HEK293 (cell line): ENCODE measurements around the gene MATN4.

Experiments
- CTCF ChIA-PET: fragments of 350-600 bp; formaldehyde crosslinking; extraction: SDS; loops from one replicate; lab custom pipeline; 2021; ENCODE audit warnings: antibody characterized with exemption; lab: Yijun Ruan, JAX
- POLR2A ChIA-PET: fragments of 300-600 bp; formaldehyde crosslinking; extraction: SDS; loops from one replicate; lab custom pipeline; 2020; ENCODE audit warnings: antibody characterized with exemption, inconsistent platforms; lab: Yijun Ruan, JAX
- H3K27ac ChIP-seq: fragments of 200-500 bp; sonication (Bioruptor generic); 2 replicates; pipeline ENCODE4 v1.5.1; 2014; ENCODE audit warnings: low read depth, low read length, control low read depth, inconsistent platforms; ENCODE audit errors: extremely low read depth
- H3K36me3 ChIP-seq, 2 experiments: fragments of 200-500 bp in 1 of 2; sonication (Bioruptor generic) in 1 of 2; 1 replicate in 1 of 2; 2 replicates in 1 of 2; pipeline ENCODE4 v1.5.1; 2014 to 2017; ENCODE audit warnings: inconsistent platforms in 2 of 2, low read length in 2 of 2; ENCODE audit not compliant: control insufficient read depth in 2 of 2, insufficient read depth in 1 of 2
- H3K4me1 ChIP-seq: fragments of 200-500 bp; sonication (Bioruptor generic); 2 replicates; pipeline ENCODE4 v1.5.1; 2014; ENCODE audit warnings: mild to moderate bottlenecking, low read length, inconsistent platforms; ENCODE audit not compliant: control insufficient read depth, insufficient read depth
- H3K4me3 ChIP-seq: 2 replicates; pipeline ENCODE4 v1.5.1; 2011; ENCODE audit warnings: low read depth, mild to moderate bottlenecking, control low read depth, low read length, moderate library complexity
- H3K9me3 ChIP-seq: fragments of 200-500 bp; sonication (Bioruptor generic); 2 replicates; pipeline ENCODE4 v1.5.1; 2014; ENCODE audit warnings: low read depth, low read length, inconsistent platforms; ENCODE audit not compliant: control insufficient read depth, insufficient read depth
- EGR2 ChIP-seq: fragments of 450-650 bp; formaldehyde crosslinking; IDR thresholded peaks from 2 replicates; pipeline ENCODE4 v1.5.1; 2016; ENCODE audit warnings: low read depth, missing biosample characterization, missing genetic modification characterization
- GFI1B ChIP-seq: fragments of 450-650 bp; formaldehyde crosslinking; IDR thresholded peaks from 2 replicates; pipeline ENCODE4 v1.5.1; 2016; ENCODE audit warnings: missing biosample characterization, missing genetic modification characterization
- GLIS2 ChIP-seq: fragments of 450-650 bp; formaldehyde crosslinking; IDR thresholded peaks from 2 replicates; pipeline ENCODE4 v1.5.1; 2016; ENCODE audit warnings: missing biosample characterization, missing genetic modification characterization
- HOXA7 ChIP-seq: sonication (generic); formaldehyde crosslinking; IDR thresholded peaks from 2 replicates; pipeline ENCODE4 v1.8.1; 2022; ENCODE audit warnings: missing genetic modification reagents, borderline replicate concordance
- KLF10 ChIP-seq: fragments of 450-650 bp; IDR thresholded peaks from 2 replicates; pipeline ENCODE4 v1.5.1; 2018; ENCODE audit warnings: missing biosample characterization, mild to moderate bottlenecking, missing genetic modification characterization
- KLF7 ChIP-seq: fragments of 450-650 bp; formaldehyde crosslinking; IDR thresholded peaks from 2 replicates; pipeline ENCODE4 v1.5.1; 2016; ENCODE audit warnings: missing biosample characterization, missing genetic modification characterization, borderline replicate concordance
- YY1 ChIP-seq: fragments of 450-650 bp; formaldehyde crosslinking; IDR thresholded peaks from 2 replicates; pipeline ENCODE4 v1.5.1; 2018; ENCODE audit warnings: missing biosample characterization, missing genetic modification characterization
- ZNF138 ChIP-seq: fragments of 450-650 bp; formaldehyde crosslinking; IDR thresholded peaks from 2 replicates; pipeline ENCODE4 v1.5.1; 2016; ENCODE audit warnings: missing biosample characterization, missing genetic modification characterization, borderline replicate concordance
- ZNF140 ChIP-seq: fragments of 450-650 bp; formaldehyde crosslinking; IDR thresholded peaks from 2 replicates; pipeline ENCODE4 v1.5.1; 2016; ENCODE audit warnings: missing biosample characterization, missing genetic modification characterization
- ZNF2 ChIP-seq: fragments of 450-650 bp; formaldehyde crosslinking; IDR thresholded peaks from 2 replicates; pipeline ENCODE4 v1.5.1; 2016; ENCODE audit warnings: missing biosample characterization, missing genetic modification characterization
- ZNF211 ChIP-seq: fragments of 450-650 bp; formaldehyde crosslinking; IDR thresholded peaks from 2 replicates; pipeline ENCODE4 v1.5.1; 2016; ENCODE audit warnings: low read depth, missing biosample characterization, missing genetic modification characterization
- ZNF23 ChIP-seq: fragments of 450-650 bp; formaldehyde crosslinking; IDR thresholded peaks from 2 replicates; pipeline ENCODE4 v1.5.1; 2016; ENCODE audit warnings: missing biosample characterization, missing genetic modification characterization, borderline replicate concordance
- ZNF248 ChIP-seq: fragments of 450-650 bp; formaldehyde crosslinking; IDR thresholded peaks from 2 replicates; pipeline ENCODE4 v1.5.1; 2017; ENCODE audit warnings: missing biosample characterization, missing genetic modification characterization
- ZNF274 ChIP-seq, 2 experiments: fragments of 200-500 bp in 1 of 2; fragments of 450-650 bp in 1 of 2; sonication (Bioruptor generic) in 1 of 2; formaldehyde crosslinking in 1 of 2; IDR thresholded peaks; 2 replicates each; pipeline versions ENCODE4 v1.5.1 to v1.6.1; 2014 to 2016; ENCODE audit warnings: borderline replicate concordance in 1 of 2, inconsistent platforms in 1 of 2, low read length in 1 of 2, missing biosample characterization in 1 of 2, missing genetic modification characterization in 1 of 2
- ZNF302 ChIP-seq: fragments of 450-650 bp; formaldehyde crosslinking; IDR thresholded peaks from 2 replicates; pipeline ENCODE4 v1.5.1; 2016; ENCODE audit warnings: missing biosample characterization, missing genetic modification characterization, low read depth
- ZNF324 ChIP-seq: fragments of 450-650 bp; formaldehyde crosslinking; IDR thresholded peaks from 2 replicates; pipeline ENCODE4 v1.5.1; 2016; ENCODE audit warnings: missing biosample characterization, missing genetic modification characterization
- ZNF350 ChIP-seq: fragments of 450-650 bp; formaldehyde crosslinking; IDR thresholded peaks from 2 replicates; pipeline ENCODE4 v1.5.0; 2017; ENCODE audit warnings: missing biosample characterization, mild to moderate bottlenecking, missing genetic modification characterization
- ZNF354C ChIP-seq: fragments of 450-650 bp; formaldehyde crosslinking; IDR thresholded peaks from 2 replicates; pipeline ENCODE4 v1.5.1; 2016; ENCODE audit warnings: missing biosample characterization, missing genetic modification characterization, low read depth, borderline replicate concordance
- ZNF366 ChIP-seq: fragments of 450-650 bp; formaldehyde crosslinking; conservative IDR thresholded peaks from 2 replicates; pipeline ENCODE4 v1.5.1; 2016; ENCODE audit warnings: missing biosample characterization, missing genetic modification characterization
- ZNF521 ChIP-seq: fragments of 450-650 bp; formaldehyde crosslinking; IDR thresholded peaks from 2 replicates; pipeline ENCODE4 v1.5.1; 2017; ENCODE audit warnings: missing biosample characterization, mild to moderate bottlenecking, missing genetic modification characterization
- ZNF623 ChIP-seq: fragments of 450-650 bp; formaldehyde crosslinking; IDR thresholded peaks from 2 replicates; pipeline ENCODE4 v1.5.1; 2016; ENCODE audit warnings: missing biosample characterization, missing genetic modification characterization
- ZNF626 ChIP-seq: fragments of 450-650 bp; sonication (Bioruptor Pico); formaldehyde crosslinking; IDR thresholded peaks from 2 replicates; pipeline ENCODE4 v1.5.1; 2018; ENCODE audit warnings: missing biosample characterization, missing genetic modification characterization, inconsistent platforms
- ZNF664 ChIP-seq: fragments of 450-650 bp; formaldehyde crosslinking; IDR thresholded peaks from 2 replicates; pipeline ENCODE4 v1.5.1; 2016; ENCODE audit warnings: missing biosample characterization, missing genetic modification characterization
- ZNF707 ChIP-seq: fragments of 450-650 bp; formaldehyde crosslinking; IDR thresholded peaks from 2 replicates; pipeline ENCODE4 v1.5.1; 2016; ENCODE audit warnings: missing biosample characterization, missing genetic modification characterization
- TF ChIP-seq, protein P1 (sequence below): fragments of 450-650 bp; formaldehyde crosslinking; IDR thresholded peaks from 2 replicates; pipeline ENCODE4 v1.5.1; 2016; ENCODE audit warnings: missing biosample characterization, missing genetic modification characterization
- TF ChIP-seq, protein P2 (sequence below): fragments of 450-650 bp; formaldehyde crosslinking; IDR thresholded peaks from 2 replicates; pipeline ENCODE4 v1.5.1; 2017; ENCODE audit warnings: missing biosample characterization, missing genetic modification characterization
- TF ChIP-seq, protein P3 (sequence below): fragments of 450-650 bp; formaldehyde crosslinking; IDR thresholded peaks from 2 replicates; pipeline ENCODE4 v1.5.1; 2016; ENCODE audit warnings: missing biosample characterization, missing genetic modification characterization
- TF ChIP-seq, protein P4 (sequence below): fragments of 450-650 bp; formaldehyde crosslinking; conservative IDR thresholded peaks from 2 replicates; pipeline ENCODE4 v1.5.1; 2016; ENCODE audit warnings: low read depth, missing biosample characterization, missing genetic modification characterization
- TF ChIP-seq, protein P5 (sequence below): fragments of 450-650 bp; formaldehyde crosslinking; IDR thresholded peaks from 2 replicates; pipeline ENCODE4 v1.5.1; 2016; ENCODE audit warnings: missing biosample characterization, missing genetic modification characterization

Gene MATN4

DNA sequence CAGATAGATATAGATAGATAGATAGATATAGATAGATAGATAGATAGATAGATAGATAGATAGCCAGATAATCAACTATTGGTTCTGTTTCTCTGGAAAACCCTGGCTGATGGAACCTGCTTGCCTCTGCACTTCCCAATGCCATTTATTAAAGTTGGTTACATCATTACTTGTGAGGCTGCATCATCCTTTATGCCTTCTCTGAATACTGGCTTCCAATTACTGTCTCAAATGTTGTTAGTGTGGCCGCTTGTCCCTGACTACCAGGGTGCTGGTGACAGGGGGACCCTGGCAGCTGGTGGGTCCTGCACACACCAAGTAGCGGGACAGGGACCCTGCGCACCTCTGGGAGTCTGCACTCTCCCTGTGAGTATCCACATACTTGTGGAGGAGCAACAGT lies 49.8 kb downstream of the MATN4 start:
- Histone ChIP-seq H3K27ac (no peak overlapping the region), H3K4me3 (no peak overlapping the region), H3K36me3 (no peaks in the 10 kb centered on the region), H3K4me1 (no peaks in the 10 kb centered on the region; the same call in 1 of the 2 replicates), H3K9me3 (no peaks in the 10 kb centered on the region)
- TF ChIP-seq ZNF623 (tag by site-specific recombination), result no peak
- TF ChIP-seq, protein P1, sequence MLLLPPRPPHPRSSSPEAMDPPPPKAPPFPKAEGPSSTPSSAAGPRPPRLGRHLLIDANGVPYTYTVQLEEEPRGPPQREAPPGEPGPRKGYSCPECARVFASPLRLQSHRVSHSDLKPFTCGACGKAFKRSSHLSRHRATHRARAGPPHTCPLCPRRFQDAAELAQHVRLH (tag by site-specific recombination), result no peak
- TF ChIP-seq ZNF248 (tag by site-specific recombination), result no peak
- TF ChIP-seq ZNF138, result no peak
- TF ChIP-seq ZNF664 (tag by site-specific recombination), result no peak
- no peak for TF ChIP-seq ZNF274 (IDR thresholded peaks at IDR 0.05; ENCODE audit: low read length)
- no peak for TF ChIP-seq ZNF274 (tag by site-specific recombination; IDR thresholded peaks at IDR 0.05; ENCODE audit: borderline replicate concordance)
- no peak for TF ChIP-seq ZNF707
- TF ChIP-seq ZNF211 (tag by site-specific recombination), result no peak
- no peak for TF ChIP-seq YY1 (tag by site-specific recombination)
- no peak for TF ChIP-seq GLIS2
- no peak for TF ChIP-seq ZNF302 (tag by site-specific recombination)
- no peak for TF ChIP-seq ZNF324 (tag by site-specific recombination)
- no peak for TF ChIP-seq ZNF366 (tag by site-specific recombination)
- TF ChIP-seq, protein P2, sequence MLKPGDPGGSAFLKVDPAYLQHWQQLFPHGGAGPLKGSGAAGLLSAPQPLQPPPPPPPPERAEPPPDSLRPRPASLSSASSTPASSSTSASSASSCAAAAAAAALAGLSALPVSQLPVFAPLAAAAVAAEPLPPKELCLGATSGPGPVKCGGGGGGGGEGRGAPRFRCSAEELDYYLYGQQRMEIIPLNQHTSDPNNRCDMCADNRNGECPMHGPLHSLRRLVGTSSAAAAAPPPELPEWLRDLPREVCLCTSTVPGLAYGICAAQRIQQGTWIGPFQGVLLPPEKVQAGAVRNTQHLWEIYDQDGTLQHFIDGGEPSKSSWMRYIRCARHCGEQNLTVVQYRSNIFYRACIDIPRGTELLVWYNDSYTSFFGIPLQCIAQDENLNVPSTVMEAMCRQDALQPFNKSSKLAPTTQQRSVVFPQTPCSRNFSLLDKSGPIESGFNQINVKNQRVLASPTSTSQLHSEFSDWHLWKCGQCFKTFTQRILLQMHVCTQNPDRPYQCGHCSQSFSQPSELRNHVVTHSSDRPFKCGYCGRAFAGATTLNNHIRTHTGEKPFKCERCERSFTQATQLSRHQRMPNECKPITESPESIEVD (tag by site-specific recombination), result no peak
- TF ChIP-seq, protein P3, sequence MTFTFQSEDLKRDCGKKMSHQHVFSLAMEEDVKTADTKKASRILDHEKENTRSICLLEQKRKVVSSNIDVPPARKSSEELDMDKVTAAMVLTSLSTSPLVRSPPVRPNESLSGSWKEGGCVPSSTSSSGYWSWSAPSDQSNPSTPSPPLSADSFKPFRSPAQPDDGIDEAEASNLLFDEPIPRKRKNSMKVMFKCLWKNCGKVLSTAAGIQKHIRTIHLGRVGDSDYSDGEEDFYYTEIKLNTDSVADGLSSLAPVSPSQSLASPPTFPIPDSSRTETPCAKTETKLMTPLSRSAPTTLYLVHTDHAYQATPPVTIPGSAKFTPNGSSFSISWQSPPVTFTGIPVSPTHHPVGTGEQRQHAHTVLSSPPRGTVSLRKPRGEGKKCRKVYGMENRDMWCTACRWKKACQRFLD (tag by site-specific recombination), result no peak
- POLR2A ChIA-PET, result no interaction called here
- CTCF ChIA-PET, result interaction anchor here (0.6 kb wide), 1 partner anchor 220 kb away, joined by 3 read pairs; no protein-coding TSS in a partner anchor

DNA sequence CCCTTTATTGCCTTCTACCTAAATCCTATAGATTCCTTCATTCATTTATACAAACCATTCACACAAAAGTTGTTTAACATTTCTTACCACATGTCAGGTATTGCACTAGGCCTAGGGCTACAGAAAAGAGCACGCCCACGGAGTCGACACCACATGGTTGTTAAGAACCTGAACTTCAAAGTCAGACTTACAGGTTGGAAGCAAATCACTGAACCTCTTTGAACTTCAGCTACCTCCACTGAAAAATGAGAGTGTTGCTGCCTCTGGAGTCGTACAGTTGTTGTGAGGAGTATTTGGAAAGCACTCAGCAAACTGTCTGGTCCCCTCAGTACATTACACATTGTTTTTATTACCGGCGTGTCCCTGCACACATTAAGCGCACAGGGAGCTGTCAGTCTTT lies 50.4 kb downstream of the MATN4 start:
- Histone ChIP-seq H3K27ac (no peak overlapping the region), H3K36me3 (no peaks in the 10 kb centered on the region), H3K9me3 (no peaks in the 10 kb centered on the region), H3K4me3 (no peak overlapping the region), H3K4me1 (no peaks in the 10 kb centered on the region; the same call in 1 of the 2 replicates)
- CTCF ChIA-PET, result no interaction called here
- POLR2A ChIA-PET, result no interaction called here
- TF ChIP-seq, protein P1 (tag by site-specific recombination), result no peak
- TF ChIP-seq ZNF350 (tag by site-specific recombination), result no peak
- no peak for TF ChIP-seq ZNF707
- TF ChIP-seq ZNF2 (tag by site-specific recombination), result no peak
- TF ChIP-seq, protein P4, sequence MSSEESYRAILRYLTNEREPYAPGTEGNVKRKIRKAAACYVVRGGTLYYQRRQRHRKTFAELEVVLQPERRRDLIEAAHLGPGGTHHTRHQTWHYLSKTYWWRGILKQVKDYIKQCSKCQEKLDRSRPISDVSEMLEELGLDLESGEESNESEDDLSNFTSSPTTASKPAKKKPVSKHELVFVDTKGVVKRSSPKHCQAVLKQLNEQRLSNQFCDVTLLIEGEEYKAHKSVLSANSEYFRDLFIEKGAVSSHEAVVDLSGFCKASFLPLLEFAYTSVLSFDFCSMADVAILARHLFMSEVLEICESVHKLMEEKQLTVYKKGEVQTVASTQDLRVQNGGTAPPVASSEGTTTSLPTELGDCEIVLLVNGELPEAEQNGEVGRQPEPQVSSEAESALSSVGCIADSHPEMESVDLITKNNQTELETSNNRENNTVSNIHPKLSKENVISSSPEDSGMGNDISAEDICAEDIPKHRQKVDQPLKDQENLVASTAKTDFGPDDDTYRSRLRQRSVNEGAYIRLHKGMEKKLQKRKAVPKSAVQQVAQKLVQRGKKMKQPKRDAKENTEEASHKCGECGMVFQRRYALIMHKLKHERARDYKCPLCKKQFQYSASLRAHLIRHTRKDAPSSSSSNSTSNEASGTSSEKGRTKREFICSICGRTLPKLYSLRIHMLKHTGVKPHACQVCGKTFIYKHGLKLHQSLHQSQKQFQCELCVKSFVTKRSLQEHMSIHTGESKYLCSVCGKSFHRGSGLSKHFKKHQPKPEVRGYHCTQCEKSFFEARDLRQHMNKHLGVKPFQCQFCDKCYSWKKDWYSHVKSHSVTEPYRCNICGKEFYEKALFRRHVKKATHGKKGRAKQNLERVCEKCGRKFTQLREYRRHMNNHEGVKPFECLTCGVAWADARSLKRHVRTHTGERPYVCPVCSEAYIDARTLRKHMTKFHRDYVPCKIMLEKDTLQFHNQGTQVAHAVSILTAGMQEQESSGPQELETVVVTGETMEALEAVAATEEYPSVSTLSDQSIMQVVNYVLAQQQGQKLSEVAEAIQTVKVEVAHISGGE, result no peak
- TF ChIP-seq EGR2 (tag by site-specific recombination), result no peak
- no peak for TF ChIP-seq HOXA7
- no peak for TF ChIP-seq ZNF23 (tag by site-specific recombination)
- TF ChIP-seq ZNF626 (tag by site-specific recombination), result no peak
- TF ChIP-seq GFI1B (tag by site-specific recombination), result no peak
- no peak for TF ChIP-seq ZNF521 (tag by site-specific recombination)
- no peak for TF ChIP-seq ZNF140 (tag by site-specific recombination)
- TF ChIP-seq KLF7 (tag by site-specific recombination), result no peak
- no peak for TF ChIP-seq ZNF354C (tag by site-specific recombination)
- TF ChIP-seq, protein P5, sequence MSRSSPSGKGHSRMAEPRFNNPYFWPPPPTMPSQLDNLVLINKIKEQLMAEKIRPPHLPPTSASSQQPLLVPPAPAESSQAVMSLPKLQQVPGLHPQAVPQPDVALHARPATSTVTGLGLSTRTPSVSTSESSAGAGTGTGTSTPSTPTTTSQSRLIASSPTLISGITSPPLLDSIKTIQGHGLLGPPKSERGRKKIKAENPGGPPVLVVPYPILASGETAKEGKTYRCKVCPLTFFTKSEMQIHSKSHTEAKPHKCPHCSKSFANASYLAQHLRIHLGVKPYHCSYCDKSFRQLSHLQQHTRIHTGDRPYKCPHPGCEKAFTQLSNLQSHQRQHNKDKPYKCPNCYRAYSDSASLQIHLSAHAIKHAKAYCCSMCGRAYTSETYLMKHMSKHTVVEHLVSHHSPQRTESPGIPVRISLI, result no peak
- TF ChIP-seq KLF10 (tag by site-specific recombination), result no peak
- TF ChIP-seq ZNF248 (tag by site-specific recombination), result no peak
